HCT116 (cell line): ENCODE results near the gene CPT1B. TPM values are rescaled to one million over a fixed set of nuclear protein-coding genes. Genes with fewer than 3 reads are reported as not detected.

ENCODE experiments used
- ATAC-seq: fragments of 200-7000 bp; cut with Tn5 transposase; 2 replicates; pipeline ENCODE4 v1.9.1; 2020; ENCODE audit warnings: mild to moderate bottlenecking, moderate library complexity
- BruUV-seq: library from RNA; stranded (reverse); fragments of 400-500 nt; replicated peaks from 2 replicates; lab custom pipeline; 2021; lab: Mats Ljungman, UMichigan
- CTCF ChIA-PET: fragments of 300-600 bp; sonication (Branson Sonifier 250); formaldehyde crosslinking; loops from one replicate; lab custom pipeline; 2021; ENCODE audit warnings: antibody characterized with exemption; lab: Charles Lee
- POLR2A ChIA-PET: fragments of 300-600, 350-600 bp; sonication (Branson Sonifier 250); formaldehyde crosslinking; loops from one replicate; lab custom pipeline; 2021; ENCODE audit warnings: antibody characterized with exemption; lab: Charles Lee
- RAD21 ChIA-PET, 2 experiments: fragments of 300-600 bp; sonication (Branson Sonifier 250); formaldehyde crosslinking; loops; one replicate each; lab custom pipeline; 2023; ENCODE audit warnings: low total read pairs in 2 of 2; ENCODE audit not compliant: uncharacterized antibody in 2 of 2, unreplicated experiment in 2 of 2, low non-redundant PET in 1 of 2; lab: Charles Lee
- DNase-seq: peaks from one replicate; pipeline ENCODE4 v3.0.0-alpha.2; 2010; ENCODE audit warnings: low read depth, low spot score
- H2AFZ ChIP-seq: fragments of 200-600 bp; shearing (Covaris generic), sonication (generic); 2 replicates; pipeline ENCODE4 v1.6.1; 2017; ENCODE audit warnings: low read depth, mixed run types, mixed read lengths, antibody characterized with exemption, low read length; ENCODE audit not compliant: poor library complexity, severe bottlenecking
- H3K27ac ChIP-seq: 2 replicates; pipeline ENCODE4 v1.5.1; 2012; ENCODE audit warnings: low read depth, low read length
- H3K27me3 ChIP-seq: fragments of 200-600 bp; sonication (generic); 2 replicates; pipeline ENCODE4 v1.6.1; 2016; ENCODE audit warnings: mixed run types, low read length, mixed read lengths; ENCODE audit not compliant: insufficient read depth
- H3K36me3 ChIP-seq, 2 experiments: fragments of 200-500 bp in 1 of 2; fragments of 200-600 bp in 1 of 2; sonication (Bioruptor generic) in 1 of 2; sonication (generic) in 1 of 2; 2 replicates each; pipeline versions ENCODE4 v1.5.1 to v1.6.1; 2014 to 2016; ENCODE audit warnings: low read length in 2 of 2, inconsistent platforms in 1 of 2, mixed read lengths in 1 of 2, mixed run types in 1 of 2; ENCODE audit not compliant: insufficient read depth in 2 of 2, control insufficient read depth in 1 of 2
- H3K4me1 ChIP-seq, 2 experiments: fragments of 200-600 bp in 1 of 2; sonication (generic) in 1 of 2; 2 replicates each; pipeline versions ENCODE4 v1.5.1 to v1.6.1; 2012 to 2017; ENCODE audit warnings: low read length in 2 of 2, inconsistent platforms in 1 of 2, mild to moderate bottlenecking in 1 of 2, mixed read lengths in 1 of 2, mixed run types in 1 of 2, moderate library complexity in 1 of 2; ENCODE audit not compliant: insufficient read depth in 2 of 2, control insufficient read depth in 1 of 2
- H3K4me2 ChIP-seq: fragments of 200-600 bp; sonication (generic); 2 replicates; pipeline ENCODE4 v1.6.1; 2017; ENCODE audit warnings: mixed run types, low read length, mixed read lengths
- H3K4me3 ChIP-seq, 2 experiments: fragments of 200-600 bp in 1 of 2; sonication (generic) in 1 of 2; replicated peaks in 1 of 2; 2 replicates each; pipeline ENCODE4 v1.5.1; 2011 to 2016; ENCODE audit warnings: low read length in 2 of 2, control low read depth in 1 of 2, low read depth in 1 of 2, mild to moderate bottlenecking in 1 of 2, mixed read lengths in 1 of 2, mixed run types in 1 of 2
- H3K79me2 ChIP-seq: fragments of 200-600 bp; sonication (generic); 2 replicates; pipeline ENCODE4 v1.6.1; 2017; ENCODE audit warnings: mild to moderate bottlenecking, mixed run types, low read length, moderate library complexity, mixed read lengths; ENCODE audit not compliant: insufficient read depth
- H3K9ac ChIP-seq: fragments of 200-600 bp; sonication (generic); 2 replicates; pipeline ENCODE4 v1.6.1; 2016; ENCODE audit warnings: low read length, mixed read lengths
- H3K9me2 ChIP-seq: fragments of 200-600 bp; sonication (generic), shearing (Covaris generic); 2 replicates; pipeline ENCODE4 v1.6.1; 2017; ENCODE audit warnings: mixed run types, mild to moderate bottlenecking, moderate library complexity; ENCODE audit not compliant: insufficient read depth
- H3K9me3 ChIP-seq, 2 experiments: fragments of 200-500 bp in 1 of 2; fragments of 200-600 bp in 1 of 2; sonication (Bioruptor generic) in 1 of 2; sonication (generic) in 1 of 2; 2 replicates each; pipeline ENCODE4 v1.6.1; 2014 to 2017; ENCODE audit warnings: low read length in 2 of 2, mixed read lengths in 2 of 2, inconsistent platforms in 1 of 2, low read depth in 1 of 2, mild to moderate bottlenecking in 1 of 2, mixed run types in 1 of 2, moderate library complexity in 1 of 2; ENCODE audit not compliant: control insufficient read depth in 1 of 2, insufficient read depth in 1 of 2
- H4K20me1 ChIP-seq: fragments of 200-600 bp; sonication (generic), shearing (Covaris generic); 2 replicates; pipeline ENCODE4 v1.6.1; 2017; ENCODE audit warnings: mixed run types, mild to moderate bottlenecking, moderate library complexity; ENCODE audit not compliant: insufficient read depth
- CEBPB ChIP-seq: IDR thresholded peaks from 2 replicates; pipeline ENCODE4 v1.6.1; 2012; ENCODE audit warnings: low read depth
- EGR1 ChIP-seq: IDR thresholded peaks from 2 replicates; pipeline ENCODE4 v1.6.1; 2012; ENCODE audit warnings: low read depth
- EZH2 ChIP-seq: fragments of 200-600 bp; sonication (generic); IDR thresholded peaks from 2 replicates; pipeline ENCODE4 v1.6.1; 2017; ENCODE audit warnings: antibody characterized with exemption, mixed run types
- FOSL1 ChIP-seq: IDR thresholded peaks from 2 replicates; pipeline ENCODE4 v1.6.1; 2012; ENCODE audit warnings: low read depth
- JUND ChIP-seq: IDR thresholded peaks from 2 replicates; pipeline ENCODE4 v1.6.1; 2012
- RAD21 ChIP-seq: IDR thresholded peaks from 2 replicates; pipeline ENCODE4 v1.6.1; 2012; ENCODE audit warnings: low read depth, mild to moderate bottlenecking
- SIN3A ChIP-seq: IDR thresholded peaks from 2 replicates; pipeline ENCODE4 v1.6.1; 2012; ENCODE audit warnings: low read depth
- YY1 ChIP-seq: IDR thresholded peaks from 2 replicates; pipeline ENCODE4 v1.6.1; 2011; ENCODE audit warnings: low read length, low read depth, moderate library complexity, mild to moderate bottlenecking; ENCODE audit not compliant: insufficient replicate concordance; ENCODE audit errors: extremely low read depth
- ZBTB33 ChIP-seq: IDR thresholded peaks from 2 replicates; pipeline ENCODE4 v1.6.1; 2011; ENCODE audit warnings: mild to moderate bottlenecking, low read length, moderate library complexity; ENCODE audit not compliant: insufficient replicate concordance; ENCODE audit errors: extremely low read depth
- intact Hi-C: fragments of 100-400 bp; cut with micrococcal nuclease; formaldehyde crosslinking; loops from 2 replicates; pipeline ENCODE4 v1.10.0; 2022
- total RNA-seq: library from RNA; stranded (reverse); gene quantifications from one replicate; pipeline ENCODE4 v1.2.1, GENCODE V29; 2021; ENCODE audit not compliant: unreplicated experiment

The CPT1B gene
- total RNA-seq, 1 experiment from 2014 or later: 35.1 TPM

GRCh38 chr22:50570861-50571260 is 7.4 kb downstream of the CPT1B start:
- no peak overlapping the region for H3K4me2 ChIP-seq
- TF ChIP-seq JUND: no peak
- H3K27me3 ChIP-seq: no peaks in the 10 kb centered on the region
- H3K36me3 ChIP-seq: peaks cover 0 to 5% of the 10 kb centered on the region in 2 experiments; a peak in 1 of 4 replicates
- no peak overlapping the region for H3K27ac ChIP-seq
- H3K4me1 ChIP-seq: no peaks in the 10 kb centered on the region; a peak in 1 of 4 replicates
- no peaks in the 10 kb centered on the region for H3K9me2 ChIP-seq
- H3K79me2 ChIP-seq: no peaks in the 10 kb centered on the region
- no peak for ATAC-seq
- no peaks in the 10 kb centered on the region for H3K9me3 ChIP-seq
- ChIA-PET CTCF (no interaction called here), RAD21 (no interaction called here), POLR2A (no interaction called here)
- intact Hi-C loops: no loop called here
- H3K4me3 ChIP-seq: no peak overlapping the region
- no TSS peak for BruUV-seq
- no peak overlapping the region for H2AFZ ChIP-seq
- no peak overlapping the region for H3K9ac ChIP-seq
- DNase-seq: no peak
- H4K20me1 ChIP-seq: no peaks in the 10 kb centered on the region

GRCh38 chr22:50569896-50570535 is 8.2 kb downstream of the CPT1B start:
- H2AFZ ChIP-seq: no peak overlapping the region
- intact Hi-C loops: no loop called here
- POLR2A ChIA-PET: no interaction called here
- no peak overlapping the region for H3K9ac ChIP-seq
- no peaks in the 10 kb centered on the region for H3K79me2 ChIP-seq
- H3K27me3 ChIP-seq: no peaks in the 10 kb centered on the region
- RAD21 ChIA-PET: no interaction called here
- no peaks in the 10 kb centered on the region for H3K9me3 ChIP-seq
- no peak for ATAC-seq
- no peaks in the 10 kb centered on the region for H3K9me2 ChIP-seq
- BruUV-seq: no TSS peak
- CTCF ChIA-PET: no interaction called here
- no peak overlapping the region for H3K27ac ChIP-seq
- no peak overlapping the region for H3K4me3 ChIP-seq
- peaks cover 0 to 5% of the 10 kb centered on the region in 2 experiments; a peak in 1 of 4 replicates for H3K36me3 ChIP-seq
- DNase-seq: no peak
- H3K4me2 ChIP-seq: no peak overlapping the region
- TF ChIP-seq SIN3A (no peak), EZH2 (no peak), ZBTB33 (no peak), RAD21 (no peak), FOSL1 (no peak), YY1 (no peak), CEBPB (no peak), EGR1 (no peak)
- TF ChIP-seq, all 23 proteins: peak for 0
- Histone ChIP-seq H3K4me1 (no peaks in the 10 kb centered on the region), H4K20me1 (no peaks in the 10 kb centered on the region)
